Measurements from ENCODE around the gene TBC1D2. TPM values are rescaled to one million over a fixed set of nuclear protein-coding genes. Genes with fewer than 3 reads are reported as not detected.

The TBC1D2 gene
- total RNA-seq, 1 donor from 2014 or later: 24.3 TPM

GRCh38 chr9:98263482-98264357 is 8.3 kb upstream of the TBC1D2 start:
- Mint-ChIP-seq H3K27me3 (ENCODE audit: low read depth) (peaks cover 4% of the 10 kb centered on the region), H3K36me3 (ENCODE audit: low read depth) (no peaks in the 10 kb centered on the region), H3K9me3 (ENCODE audit: low read depth) (no peaks in the 10 kb centered on the region), H3K27ac (ENCODE audit: unreplicated experiment) (no peak overlapping the region), H3K4me1 (ENCODE audit: low read depth) (peaks cover 11% of the 10 kb centered on the region), H3K4me3 (ENCODE audit: unreplicated experiment) (no peak overlapping the region)
- no peak for DNase-seq (ENCODE audit: low spot score)
- TF ChIP-seq, protein P1, sequence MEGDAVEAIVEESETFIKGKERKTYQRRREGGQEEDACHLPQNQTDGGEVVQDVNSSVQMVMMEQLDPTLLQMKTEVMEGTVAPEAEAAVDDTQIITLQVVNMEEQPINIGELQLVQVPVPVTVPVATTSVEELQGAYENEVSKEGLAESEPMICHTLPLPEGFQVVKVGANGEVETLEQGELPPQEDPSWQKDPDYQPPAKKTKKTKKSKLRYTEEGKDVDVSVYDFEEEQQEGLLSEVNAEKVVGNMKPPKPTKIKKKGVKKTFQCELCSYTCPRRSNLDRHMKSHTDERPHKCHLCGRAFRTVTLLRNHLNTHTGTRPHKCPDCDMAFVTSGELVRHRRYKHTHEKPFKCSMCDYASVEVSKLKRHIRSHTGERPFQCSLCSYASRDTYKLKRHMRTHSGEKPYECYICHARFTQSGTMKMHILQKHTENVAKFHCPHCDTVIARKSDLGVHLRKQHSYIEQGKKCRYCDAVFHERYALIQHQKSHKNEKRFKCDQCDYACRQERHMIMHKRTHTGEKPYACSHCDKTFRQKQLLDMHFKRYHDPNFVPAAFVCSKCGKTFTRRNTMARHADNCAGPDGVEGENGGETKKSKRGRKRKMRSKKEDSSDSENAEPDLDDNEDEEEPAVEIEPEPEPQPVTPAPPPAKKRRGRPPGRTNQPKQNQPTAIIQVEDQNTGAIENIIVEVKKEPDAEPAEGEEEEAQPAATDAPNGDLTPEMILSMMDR (IDR thresholded peaks at IDR 0.05): peak; percentile 98

DNA sequence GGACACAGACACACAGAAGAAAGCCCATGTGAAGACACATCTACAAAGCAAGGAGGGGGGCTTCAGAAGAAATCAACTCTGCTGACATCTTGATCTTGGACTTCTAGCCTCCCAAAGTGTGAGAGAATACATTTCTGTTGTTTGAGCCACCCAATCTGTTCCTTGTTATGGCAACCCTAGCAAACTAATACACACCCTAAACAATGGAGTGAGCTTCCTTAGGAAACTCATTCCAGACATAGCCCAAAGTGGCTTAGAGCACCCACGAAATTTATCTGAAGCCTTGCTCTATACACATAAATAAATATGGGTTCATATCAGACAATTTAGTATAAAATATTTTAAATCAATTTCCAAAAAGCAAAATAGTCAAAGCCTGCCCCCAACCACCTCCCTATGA is 7.6 kb upstream of the TBC1D2 start:
- peaks cover 11% of the 10 kb centered on the region for H3K4me1 Mint-ChIP-seq (ENCODE audit: low read depth)
- no peak overlapping the region for H3K4me3 Mint-ChIP-seq (ENCODE audit: unreplicated experiment)
- no peaks in the 10 kb centered on the region for H3K36me3 Mint-ChIP-seq (ENCODE audit: low read depth)
- H3K27ac Mint-ChIP-seq (ENCODE audit: unreplicated experiment): no peak overlapping the region
- TF ChIP-seq, protein P1 (IDR thresholded peaks at IDR 0.05): no peak
- H3K9me3 Mint-ChIP-seq (ENCODE audit: low read depth): no peaks in the 10 kb centered on the region
- no peak for DNase-seq (ENCODE audit: low spot score)
- H3K27me3 Mint-ChIP-seq (ENCODE audit: low read depth): peaks cover 4% of the 10 kb centered on the region

DNA sequence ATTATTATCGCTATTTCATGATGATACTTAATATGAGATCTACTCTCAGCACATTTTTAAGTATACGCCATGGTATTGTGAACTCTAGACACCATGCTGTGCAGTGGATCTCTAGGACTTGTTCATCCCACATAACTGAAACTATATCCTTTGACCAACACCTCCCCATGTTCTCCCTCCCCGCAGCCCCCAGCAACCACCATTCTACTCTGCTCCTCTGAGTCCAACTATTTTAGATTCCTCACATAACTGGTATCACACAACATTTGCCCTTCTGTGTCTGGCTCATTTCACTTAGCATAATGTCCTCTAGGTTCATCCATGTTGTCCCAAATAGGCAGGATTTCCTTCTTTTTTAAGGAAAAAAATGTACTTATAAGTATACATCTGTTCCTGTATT is 6.6 kb upstream of the TBC1D2 start:
- peak overlapping the region; percentile 42 for H3K27ac Mint-ChIP-seq (ENCODE audit: unreplicated experiment)
- DNase-seq (ENCODE audit: low spot score): no peak
- no peaks in the 10 kb centered on the region for H3K36me3 Mint-ChIP-seq (ENCODE audit: low read depth)
- TF ChIP-seq, protein P1 (IDR thresholded peaks at IDR 0.05): no peak
- H3K4me3 Mint-ChIP-seq (ENCODE audit: unreplicated experiment): no peak overlapping the region
- peaks cover 11% of the 10 kb centered on the region for H3K4me1 Mint-ChIP-seq (ENCODE audit: low read depth)
- H3K27me3 Mint-ChIP-seq (ENCODE audit: low read depth): peaks cover 4% of the 10 kb centered on the region
- no peaks in the 10 kb centered on the region for H3K9me3 Mint-ChIP-seq (ENCODE audit: low read depth)

- Mint-ChIP-seq H3K27me3 (ENCODE audit: low read depth) (peaks cover 4% of the 10 kb centered on the region), H3K36me3 (ENCODE audit: low read depth) (no peaks in the 10 kb centered on the region), H3K4me1 (ENCODE audit: low read depth) (peaks cover 21% of the 10 kb centered on the region), H3K27ac (ENCODE audit: unreplicated experiment) (no peak overlapping the region), H3K9me3 (ENCODE audit: low read depth) (no peaks in the 10 kb centered on the region), H3K4me3 (ENCODE audit: unreplicated experiment) (no peak overlapping the region)
- TF ChIP-seq, protein P1 (IDR thresholded peaks at IDR 0.05): no peak
- no peak for DNase-seq (ENCODE audit: low spot score)
Measured at GRCh38 chr9:98260635-98261034, 5.2 kb upstream of the TBC1D2 start.

DNA sequence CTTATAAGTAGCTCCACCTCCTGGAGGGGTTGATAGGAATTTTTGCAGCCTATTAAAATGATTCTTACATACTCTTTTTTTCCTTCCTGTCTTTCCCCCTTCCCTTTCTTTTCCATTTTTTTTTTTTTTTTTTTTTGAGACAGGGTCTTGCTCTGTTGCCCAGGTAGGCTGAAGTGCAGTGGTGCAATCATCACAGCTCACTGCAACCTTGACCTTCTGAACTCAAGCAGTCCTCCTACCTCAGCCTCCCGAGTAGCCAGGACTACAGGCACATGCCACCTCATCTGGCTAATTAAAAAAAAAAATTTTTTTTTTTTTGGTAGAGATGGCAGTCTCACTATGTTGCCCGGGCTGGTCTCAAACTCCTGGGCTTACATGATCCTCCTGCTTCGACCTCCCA is 4.3 kb upstream of the TBC1D2 start:
- no peaks in the 10 kb centered on the region for H3K9me3 Mint-ChIP-seq (ENCODE audit: low read depth)

More for the DNA sequence above, 4.3 kb upstream of the TBC1D2 start:
- no peaks in the 10 kb centered on the region for H3K27me3 Mint-ChIP-seq (ENCODE audit: low read depth)
- H3K27ac Mint-ChIP-seq (ENCODE audit: unreplicated experiment): no peak overlapping the region
- no peak for DNase-seq (ENCODE audit: low spot score)
- no peaks in the 10 kb centered on the region for H3K36me3 Mint-ChIP-seq (ENCODE audit: low read depth)
- TF ChIP-seq, protein P1 (IDR thresholded peaks at IDR 0.05): peak; percentile 49
- peaks cover 24% of the 10 kb centered on the region for H3K4me1 Mint-ChIP-seq (ENCODE audit: low read depth)
- H3K4me3 Mint-ChIP-seq (ENCODE audit: unreplicated experiment): no peak overlapping the region
